Brain microvascular endothelial cell (primary cell): Measurements from ENCODE around the gene PARP3.

ENCODE experiments used
- DNase-seq: peaks from one replicate; pipeline ENCODE4 v3.0.0-alpha.2; 2020
- H3K27ac ChIP-seq: fragments of 250-450 bp; sonication (Bioruptor Pico); 2 replicates; pipeline ENCODE4 v1.5.1; 2020; ENCODE audit warnings: mild to moderate bottlenecking, moderate library complexity
- H3K27me3 ChIP-seq: fragments of 250-450 bp; sonication (Bioruptor Pico); replicated peaks from 2 replicates; pipeline ENCODE4 v1.5.1; 2020; ENCODE audit warnings: mild to moderate bottlenecking
- H3K36me3 ChIP-seq: fragments of 250-450 bp; sonication (Bioruptor Pico); replicated peaks from 2 replicates; pipeline ENCODE4 v1.5.1; 2020; ENCODE audit warnings: mild to moderate bottlenecking
- H3K4me3 ChIP-seq: 2 replicates; pipeline ENCODE4 v1.5.1; 2011; ENCODE audit warnings: low read depth, mild to moderate bottlenecking, control low read depth, low read length, moderate library complexity
- in situ Hi-C: cut with HindIII; loops from 2 replicates; pipeline ENCODE4 v1.10.0; 2017; ENCODE audit warnings: low sequenced_read_pairs, low pct_ligation_motif_present
- TF ChIP-seq, protein P1 (sequence below): IDR thresholded peaks from 2 replicates; pipeline ENCODE4 v1.5.1; 2011; ENCODE audit warnings: low read depth, mild to moderate bottlenecking, moderate library complexity, low read length, control low read depth, inconsistent platforms; ENCODE audit errors: missing control alignments

Gene PARP3

DNA sequence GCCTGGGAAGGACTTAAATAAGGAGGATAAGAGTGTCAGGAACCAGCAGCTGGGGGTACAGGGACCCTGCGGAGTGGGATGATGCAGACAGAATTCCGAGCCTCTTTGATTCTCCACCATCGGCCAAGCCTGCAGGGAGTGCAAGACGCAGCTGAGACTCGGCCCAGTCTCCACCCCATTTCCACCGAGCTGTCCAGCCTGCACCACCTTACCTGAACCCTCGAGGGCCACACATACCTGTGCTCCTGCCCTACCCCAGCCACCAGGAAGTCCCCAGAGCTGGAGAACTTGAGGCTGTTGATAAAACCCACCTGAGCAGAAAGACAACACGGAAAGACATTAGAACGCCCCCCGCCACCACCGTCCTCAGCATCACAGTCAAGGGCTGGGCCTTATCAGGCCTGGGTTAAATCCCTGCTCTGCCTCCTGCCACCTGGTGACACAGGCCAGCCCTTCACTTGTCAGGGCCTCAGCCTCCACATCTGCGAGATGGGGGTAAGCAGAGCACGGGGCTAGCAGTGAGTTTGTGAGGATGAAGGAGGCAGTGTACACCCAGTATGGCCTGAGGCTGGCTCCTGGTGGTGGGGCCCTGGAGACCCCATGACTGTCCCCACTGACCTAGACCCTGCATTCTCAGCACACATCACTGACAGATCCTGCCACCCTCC, 8.6 kb upstream of the PARP3 start:
- in situ Hi-C loops, result no loop called here
- H3K27me3 ChIP-seq, result no peaks in the 10 kb centered on the region
- H3K36me3 ChIP-seq, result peaks cover 38% of the 10 kb centered on the region
- no peak overlapping the region for H3K27ac ChIP-seq
- no peak overlapping the region for H3K4me3 ChIP-seq
- TF ChIP-seq, protein P1, sequence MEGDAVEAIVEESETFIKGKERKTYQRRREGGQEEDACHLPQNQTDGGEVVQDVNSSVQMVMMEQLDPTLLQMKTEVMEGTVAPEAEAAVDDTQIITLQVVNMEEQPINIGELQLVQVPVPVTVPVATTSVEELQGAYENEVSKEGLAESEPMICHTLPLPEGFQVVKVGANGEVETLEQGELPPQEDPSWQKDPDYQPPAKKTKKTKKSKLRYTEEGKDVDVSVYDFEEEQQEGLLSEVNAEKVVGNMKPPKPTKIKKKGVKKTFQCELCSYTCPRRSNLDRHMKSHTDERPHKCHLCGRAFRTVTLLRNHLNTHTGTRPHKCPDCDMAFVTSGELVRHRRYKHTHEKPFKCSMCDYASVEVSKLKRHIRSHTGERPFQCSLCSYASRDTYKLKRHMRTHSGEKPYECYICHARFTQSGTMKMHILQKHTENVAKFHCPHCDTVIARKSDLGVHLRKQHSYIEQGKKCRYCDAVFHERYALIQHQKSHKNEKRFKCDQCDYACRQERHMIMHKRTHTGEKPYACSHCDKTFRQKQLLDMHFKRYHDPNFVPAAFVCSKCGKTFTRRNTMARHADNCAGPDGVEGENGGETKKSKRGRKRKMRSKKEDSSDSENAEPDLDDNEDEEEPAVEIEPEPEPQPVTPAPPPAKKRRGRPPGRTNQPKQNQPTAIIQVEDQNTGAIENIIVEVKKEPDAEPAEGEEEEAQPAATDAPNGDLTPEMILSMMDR, result no peak
- DNase-seq, result no peak

GRCh38 chr3:51934139-51934850, 7.9 kb upstream of the PARP3 start:
- in situ Hi-C loops, result no loop called here
- H3K27me3 ChIP-seq, result no peaks in the 10 kb centered on the region
- peaks cover 38% of the 10 kb centered on the region for H3K36me3 ChIP-seq
- TF ChIP-seq, protein P1, result no peak
- H3K4me3 ChIP-seq, result no peak overlapping the region
- no peak overlapping the region for H3K27ac ChIP-seq
- no peak for DNase-seq

DNA sequence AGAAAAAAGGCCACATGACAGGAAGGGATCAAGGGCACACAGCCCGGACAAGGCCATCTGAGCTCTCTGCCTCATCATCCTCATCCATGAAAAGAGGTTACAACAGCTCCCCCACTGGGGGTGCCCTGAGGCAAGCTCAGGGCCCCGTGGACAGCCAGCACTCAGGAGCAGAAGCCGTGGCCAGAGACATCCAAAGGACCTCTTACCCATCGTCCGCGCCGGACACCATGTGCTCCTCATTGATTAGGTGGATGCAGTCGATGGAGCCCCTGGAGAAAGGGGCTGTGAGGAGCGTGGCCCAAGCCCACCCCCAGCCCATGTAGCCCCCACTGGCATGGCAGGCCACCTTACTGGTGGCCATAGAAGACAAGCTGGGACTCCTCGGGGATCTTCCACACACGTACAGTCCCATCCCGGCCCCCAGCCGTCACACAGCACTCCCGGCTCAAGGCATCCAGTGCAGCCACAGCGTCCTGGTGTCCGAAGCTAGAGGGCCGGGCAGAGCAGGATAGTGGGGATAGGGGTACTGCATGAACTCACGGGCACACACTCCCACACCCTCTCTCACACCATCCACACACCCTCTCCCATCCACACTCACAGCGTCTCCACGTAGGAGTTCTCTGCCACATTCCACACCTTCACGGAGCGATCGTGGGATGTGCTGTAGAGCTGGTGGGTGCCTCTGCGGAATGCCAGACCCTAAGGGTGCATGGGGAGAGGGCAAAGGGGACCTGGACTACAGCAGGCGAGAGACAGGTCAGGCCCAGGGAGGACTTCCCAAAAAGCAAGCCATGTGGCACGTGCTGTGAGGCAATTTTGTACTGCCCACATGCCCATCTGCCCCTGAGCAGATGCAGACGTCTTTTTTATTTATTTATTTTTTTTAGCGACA, 6.9 kb upstream of the PARP3 start:
- H3K4me3 ChIP-seq, result no peak overlapping the region
- in situ Hi-C loops, result no loop called here
- H3K36me3 ChIP-seq, result peaks cover 38% of the 10 kb centered on the region
- H3K27me3 ChIP-seq, result no peaks in the 10 kb centered on the region
- TF ChIP-seq, protein P1, result no peak
- no peak for DNase-seq
- no peak overlapping the region for H3K27ac ChIP-seq

GRCh38 chr3:51935886-51936755, 6.0 kb upstream of the PARP3 start:
- TF ChIP-seq, protein P1, result no peak
- Histone ChIP-seq H3K36me3 (peaks cover 38% of the 10 kb centered on the region), H3K4me3 (no peak overlapping the region), H3K27ac (no peak overlapping the region), H3K27me3 (no peaks in the 10 kb centered on the region)
- in situ Hi-C loops, result no loop called here
- no peak for DNase-seq

- DNase-seq, result no peak
- Histone ChIP-seq H3K4me3 (no peak overlapping the region), H3K36me3 (peaks cover 38% of the 10 kb centered on the region), H3K27me3 (no peaks in the 10 kb centered on the region), H3K27ac (no peak overlapping the region)
- TF ChIP-seq, protein P1, result no peak
- in situ Hi-C loops, result no loop called here
Observed at GRCh38 chr3:51937014-51937413, 5.1 kb upstream of the PARP3 start.
